ENCODE measurements around the gene CTNNA1. TPM values are rescaled to one million over a fixed set of nuclear protein-coding genes. Genes with fewer than 3 reads are reported as not detected.

Gene CTNNA1
- polyA plus RNA-seq, 3 donors: 56.6 to 84.5 (median 66.2) TPM

GRCh38 chr5:138874241-138874640, 121.0 kb downstream of the CTNNA1 start:
- Histone ChIP-seq H3K9ac (ENCODE audit: insufficient read depth, low read length, poor library complexity, severe bottlenecking) (no peak overlapping the region), H3K27ac (ENCODE audit: low read depth in 1 of 2, low read length in 2 of 2) (no peak overlapping the region), H3K79me2 (ENCODE audit: insufficient read depth, low read length) (peaks cover 9% of the 10 kb centered on the region), H3K4me2 (replicated peaks; ENCODE audit: extremely low read depth, low read length, poor library complexity, severe bottlenecking) (no peak overlapping the region), H2AFZ (ENCODE audit: insufficient read depth, low read depth, low read length, poor library complexity, severe bottlenecking) (no peak overlapping the region), H3K36me3 (replicated peaks in 1 of 2; ENCODE audit: control insufficient read depth in 1 of 2, insufficient read depth in 2 of 2, low read length in 2 of 2) (no peaks in the 10 kb centered on the region), H3K4me1 (ENCODE audit: control insufficient read depth in 1 of 2, insufficient read depth in 2 of 2, low read length in 2 of 2) (no peaks in the 10 kb centered on the region), H3K9me3 (replicated peaks in 1 of 2; ENCODE audit: control insufficient read depth in 1 of 2, insufficient read depth in 1 of 2, low read length in 2 of 2) (no peaks in the 10 kb centered on the region), H4K20me1 (ENCODE audit: insufficient read depth, low read length) (peaks cover 98% of the 10 kb centered on the region), H3K27me3 (ENCODE audit: control insufficient read depth in 2 of 2, insufficient read depth in 2 of 2, low read length in 2 of 2) (no peaks in the 10 kb centered on the region), H3K4me3 (replicated peaks in 1 of 3; ENCODE audit: low read depth in 2 of 3, low read length in 3 of 3) (no peak overlapping the region)
- Mint-ChIP-seq H3K4me1 (peaks cover 5% of the 10 kb centered on the region), H3K27me3 (ENCODE audit: low read depth in 3 of 3) (peaks cover 0 to 1% (median 0%) of the 10 kb centered on the region in 3 donors), H3K9me3 (peaks cover 0 to 2% (median 0%) of the 10 kb centered on the region in 7 donors), H3K4me3 (no peak overlapping the region), H3K27ac (no peak overlapping the region), H3K36me3 (peaks cover under 1 to 12% of the 10 kb centered on the region in 2 donors)
- TF ChIP-seq CTCF (IDR thresholded peaks at IDR 0.05): no peak
- DNase-seq: no peak
- intact Hi-C loops (cut with micrococcal nuclease): no loop called here
- WGBS (ENCODE audit: insufficient coverage): 94% methylated on average over 3 of the region's 6 CpGs

GRCh38 chr5:138874771-138875551, 121.7 kb downstream of the CTNNA1 start, which contains the start of gene LRRTM2:
TSS of gene LRRTM2 (minus strand) at chr5:138875335. CDS start at chr5:138874911, 424 bp downstream.
- Mint-ChIP-seq H3K27ac (no peak within 1 kb of the TSS), H3K4me3 (no peak within 1 kb of the TSS), H3K36me3 (peaks cover 4 to 13% of the 10 kb centered on the region in 2 donors), H3K9me3 (peaks cover 0 to 2% (median 0%) of the 10 kb centered on the region in 7 donors), H3K27me3 (ENCODE audit: low read depth in 3 of 3) (peaks cover 0 to 1% (median 0%) of the 10 kb centered on the region in 3 donors), H3K4me1 (peaks cover 5% of the 10 kb centered on the region)
- no peak within 1 kb of the TSS for H3K4me2 ChIP-seq (replicated peaks; ENCODE audit: extremely low read depth, low read length, poor library complexity, severe bottlenecking)
- WGBS (ENCODE audit: insufficient coverage): 87% methylated on average over 6 of the region's 18 CpGs
- no peaks in the 10 kb centered on the region for H3K9me3 ChIP-seq (replicated peaks in 1 of 2; ENCODE audit: control insufficient read depth in 1 of 2, insufficient read depth in 1 of 2, low read length in 2 of 2)
- H3K36me3 ChIP-seq (replicated peaks in 1 of 2; ENCODE audit: control insufficient read depth in 1 of 2, insufficient read depth in 2 of 2, low read length in 2 of 2): no peaks in the 10 kb centered on the region
- H3K27ac ChIP-seq (ENCODE audit: low read depth in 1 of 2, low read length in 2 of 2): no peak within 1 kb of the TSS
- no peak within 1 kb of the TSS for H2AFZ ChIP-seq (ENCODE audit: insufficient read depth, low read depth, low read length, poor library complexity, severe bottlenecking)
- no peak within 1 kb of the TSS for H3K4me3 ChIP-seq (replicated peaks in 1 of 3; ENCODE audit: low read depth in 2 of 3, low read length in 3 of 3)
- no peak for DNase-seq
- TF ChIP-seq CTCF (IDR thresholded peaks at IDR 0.05): no peak
- H3K27me3 ChIP-seq (ENCODE audit: control insufficient read depth in 2 of 2, insufficient read depth in 2 of 2, low read length in 2 of 2): no peaks in the 10 kb centered on the region
- H3K79me2 ChIP-seq (ENCODE audit: insufficient read depth, low read length): peaks cover 9% of the 10 kb centered on the region
- intact Hi-C loops (cut with micrococcal nuclease): no loop called here
- H4K20me1 ChIP-seq (ENCODE audit: insufficient read depth, low read length): peaks cover 98% of the 10 kb centered on the region
- H3K4me1 ChIP-seq (ENCODE audit: control insufficient read depth in 1 of 2, insufficient read depth in 2 of 2, low read length in 2 of 2): no peaks in the 10 kb centered on the region
- no peak within 1 kb of the TSS for H3K9ac ChIP-seq (ENCODE audit: insufficient read depth, low read length, poor library complexity, severe bottlenecking)

All from CD14-positive monocyte (primary cell).